Measurements from ENCODE around the gene PLCXD3. TPM values are rescaled to one million over a fixed set of nuclear protein-coding genes. Genes with fewer than 3 reads are reported as not detected.

The PLCXD3 gene
- total and polyA plus RNA-seq, 10 donors, result 0.07 to 0.61 (median 0.20) TPM

DNA sequence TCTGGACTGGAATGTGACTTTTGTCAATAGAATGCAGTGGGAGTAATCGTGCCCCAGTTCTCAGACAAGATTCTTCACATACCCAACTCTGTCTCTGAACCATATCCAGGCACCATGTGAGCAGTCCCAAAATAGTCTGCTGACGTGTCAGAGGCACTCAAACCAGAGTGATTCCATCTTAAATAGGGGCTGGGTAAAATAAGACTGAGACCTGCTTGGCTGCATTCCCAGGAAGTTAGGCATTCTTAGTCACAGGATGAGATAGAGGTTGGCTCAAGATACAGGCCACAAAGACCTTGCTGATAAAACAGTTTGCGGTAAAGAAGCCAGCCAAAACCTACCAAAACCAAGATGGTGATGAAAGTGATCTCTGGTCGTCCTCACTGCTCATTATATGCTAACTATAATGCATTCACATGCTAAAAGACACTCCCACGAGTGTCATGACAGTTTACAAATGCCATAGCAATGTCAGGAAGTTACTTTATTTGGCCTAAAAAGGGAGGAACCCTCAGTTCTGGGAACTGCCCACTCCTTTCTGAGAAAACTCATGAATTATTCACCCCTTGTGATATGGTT lies 16.9 kb upstream of the PLCXD3 start:
- no peak overlapping the region for H3K27ac ChIP-seq
- H3K4me1 ChIP-seq, result no peaks in the 10 kb centered on the region
- H3K27me3 ChIP-seq (replicated peaks in 1 of 7), result no peaks in the 10 kb centered on the region
- no peak overlapping the region for H3K4me3 ChIP-seq
- DNase-seq, result no peak
- 40 to 57% (median 51%) methylated on average over 5 of the region's 5 CpGs for WGBS, 5 donors
- H3K36me3 ChIP-seq, result no peaks in the 10 kb centered on the region
- intact Hi-C loops (cut with DNase I; ENCODE audit: low total_unique reads), result no loop called here
- peaks cover 0 to 22% (median 9%) of the 10 kb centered on the region in 8 donors for H3K9me3 ChIP-seq
- TF ChIP-seq, protein P1, sequence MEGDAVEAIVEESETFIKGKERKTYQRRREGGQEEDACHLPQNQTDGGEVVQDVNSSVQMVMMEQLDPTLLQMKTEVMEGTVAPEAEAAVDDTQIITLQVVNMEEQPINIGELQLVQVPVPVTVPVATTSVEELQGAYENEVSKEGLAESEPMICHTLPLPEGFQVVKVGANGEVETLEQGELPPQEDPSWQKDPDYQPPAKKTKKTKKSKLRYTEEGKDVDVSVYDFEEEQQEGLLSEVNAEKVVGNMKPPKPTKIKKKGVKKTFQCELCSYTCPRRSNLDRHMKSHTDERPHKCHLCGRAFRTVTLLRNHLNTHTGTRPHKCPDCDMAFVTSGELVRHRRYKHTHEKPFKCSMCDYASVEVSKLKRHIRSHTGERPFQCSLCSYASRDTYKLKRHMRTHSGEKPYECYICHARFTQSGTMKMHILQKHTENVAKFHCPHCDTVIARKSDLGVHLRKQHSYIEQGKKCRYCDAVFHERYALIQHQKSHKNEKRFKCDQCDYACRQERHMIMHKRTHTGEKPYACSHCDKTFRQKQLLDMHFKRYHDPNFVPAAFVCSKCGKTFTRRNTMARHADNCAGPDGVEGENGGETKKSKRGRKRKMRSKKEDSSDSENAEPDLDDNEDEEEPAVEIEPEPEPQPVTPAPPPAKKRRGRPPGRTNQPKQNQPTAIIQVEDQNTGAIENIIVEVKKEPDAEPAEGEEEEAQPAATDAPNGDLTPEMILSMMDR (IDR thresholded peaks at IDR 0.05 in 8 of 11, conservative IDR thresholded peaks at IDR 0.05 in 3 of 11), result no peak
- TF ChIP-seq POLR2A (IDR thresholded peaks at IDR 0.05) (no peak), POLR2AphosphoS5 (IDR thresholded peaks at IDR 0.05) (no peak)

DNA sequence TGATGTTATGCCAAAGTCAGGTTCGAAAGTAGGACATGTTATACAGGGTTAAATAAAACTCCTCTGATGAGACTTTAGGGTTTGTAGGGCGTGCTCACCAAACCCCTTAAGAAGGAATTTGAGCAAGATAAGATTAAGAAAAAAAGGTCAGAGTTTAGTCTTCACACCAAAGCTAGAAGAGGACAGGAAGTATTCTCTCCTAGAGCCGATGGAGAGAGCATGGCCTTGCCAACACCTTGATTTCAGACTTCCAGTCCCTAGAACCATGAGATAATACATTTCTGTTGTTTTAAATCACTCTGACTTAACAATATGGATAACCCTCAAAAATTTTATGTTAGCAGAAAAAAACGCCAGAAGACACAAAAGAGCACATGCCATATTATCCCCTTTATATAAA lies 16.3 kb upstream of the PLCXD3 start:
- intact Hi-C loops (cut with DNase I; ENCODE audit: low total_unique reads), result no loop called here
- H3K4me1 ChIP-seq, result no peaks in the 10 kb centered on the region
- no peak for DNase-seq
- H3K9me3 ChIP-seq, result peaks cover 0 to 22% (median 9%) of the 10 kb centered on the region in 8 donors
- TF ChIP-seq, protein P1 (IDR thresholded peaks at IDR 0.05 in 8 of 11, conservative IDR thresholded peaks at IDR 0.05 in 3 of 11), result no peak
- TF ChIP-seq POLR2A (IDR thresholded peaks at IDR 0.05) (no peak), POLR2AphosphoS5 (IDR thresholded peaks at IDR 0.05) (no peak)
- H3K27ac ChIP-seq, result no peak overlapping the region
- no peaks in the 10 kb centered on the region for H3K36me3 ChIP-seq
- no peaks in the 10 kb centered on the region for H3K27me3 ChIP-seq (replicated peaks in 1 of 7)
- 57 to 73% (median 66%) methylated on average over 4 of the region's 4 CpGs for WGBS, 5 donors
- H3K4me3 ChIP-seq, result no peak overlapping the region

GRCh38 chr5:41524174-41524573 lies 13.8 kb upstream of the PLCXD3 start:
- Histone ChIP-seq H3K36me3 (no peaks in the 10 kb centered on the region), H3K27me3 (replicated peaks in 1 of 7) (no peaks in the 10 kb centered on the region), H3K9me3 (peaks cover 0 to 18% (median 8%) of the 10 kb centered on the region in 8 donors), H3K4me1 (no peaks in the 10 kb centered on the region), H3K4me3 (no peak overlapping the region), H3K27ac (no peak overlapping the region)
- TF ChIP-seq POLR2AphosphoS5 (IDR thresholded peaks at IDR 0.05), result no peak
- no peak for TF ChIP-seq POLR2A (IDR thresholded peaks at IDR 0.05)
- TF ChIP-seq, protein P1 (IDR thresholded peaks at IDR 0.05 in 8 of 11, conservative IDR thresholded peaks at IDR 0.05 in 3 of 11), result no peak
- no peak for DNase-seq
- intact Hi-C loops (cut with DNase I; ENCODE audit: low total_unique reads), result no loop called here

DNA sequence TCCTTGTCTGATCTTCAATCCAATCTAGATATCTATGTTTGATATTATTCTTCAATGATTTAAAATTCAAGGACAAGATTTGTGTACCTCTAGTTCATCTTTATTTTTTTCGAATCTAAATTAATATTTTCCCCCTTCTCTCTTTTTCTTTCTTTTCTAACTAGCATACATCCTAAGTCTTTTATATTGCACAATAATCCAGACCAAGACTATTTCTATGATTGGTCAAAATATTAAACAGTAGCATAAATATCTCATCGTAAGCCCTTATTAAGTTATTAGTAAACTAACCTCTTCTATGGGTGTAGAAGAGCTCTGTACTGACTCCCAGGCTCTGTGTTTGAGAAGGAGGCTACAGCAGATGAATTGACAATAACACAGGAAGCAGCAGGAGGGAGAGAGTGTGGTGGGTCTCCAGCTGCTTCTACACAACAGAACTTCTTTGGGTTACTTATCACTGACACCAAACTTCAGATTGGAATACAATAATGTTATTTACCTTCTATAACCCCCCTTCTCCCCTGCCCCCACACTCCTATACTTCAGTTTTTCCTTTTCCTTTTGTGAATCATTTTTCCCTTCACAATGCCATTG lies 11.9 kb upstream of the PLCXD3 start:
- Histone ChIP-seq H3K9me3 (peaks cover 0 to 2% (median 0%) of the 10 kb centered on the region in 8 donors), H3K4me3 (no peak overlapping the region), H3K27ac (no peak overlapping the region), H3K27me3 (replicated peaks in 1 of 7) (no peaks in the 10 kb centered on the region), H3K36me3 (no peaks in the 10 kb centered on the region), H3K4me1 (no peaks in the 10 kb centered on the region)
- TF ChIP-seq POLR2AphosphoS5 (IDR thresholded peaks at IDR 0.05), result no peak
- TF ChIP-seq, protein P1 (IDR thresholded peaks at IDR 0.05 in 8 of 11, conservative IDR thresholded peaks at IDR 0.05 in 3 of 11), result no peak
- TF ChIP-seq POLR2A (IDR thresholded peaks at IDR 0.05), result no peak
- intact Hi-C loops (cut with DNase I; ENCODE audit: low total_unique reads), result no loop called here
- 78 to 82% (median 80%) methylated on average over 2 of the region's 2 CpGs for WGBS, 5 donors
- no peak for DNase-seq

Data from spleen (tissue), 11 donors.